ENCODE results near the gene C7orf25.

Gene C7orf25

GRCh38 chr7:42869131-42870020 lies 42.5 kb downstream of the C7orf25 start:
- no peak overlapping the region for H3K4me3 ChIP-seq (ENCODE audit: low read length)
- peak overlapping the region; percentile 63 for H3K27ac ChIP-seq (ENCODE audit: low read length)
- H3K27me3 ChIP-seq (ENCODE audit: insufficient read depth, low read length): no peaks in the 10 kb centered on the region
- no peak overlapping the region for H3K9ac ChIP-seq (ENCODE audit: low read depth, low read length)
- peaks cover 3% of the 10 kb centered on the region; the same call in 1 of the 2 replicates for H3K4me1 ChIP-seq (ENCODE audit: insufficient read depth, low read length)
- peaks cover 25% of the 10 kb centered on the region for H3K9me3 ChIP-seq (ENCODE audit: insufficient read depth, low read depth, low read length)
- no peaks in the 10 kb centered on the region for H3K36me3 ChIP-seq (ENCODE audit: insufficient read depth, low read depth, low read length)

GRCh38 chr7:42868480-42868879 lies 43.4 kb downstream of the C7orf25 start:
- Histone ChIP-seq H3K4me3 (ENCODE audit: low read length) (no peak overlapping the region), H3K9me3 (ENCODE audit: insufficient read depth, low read depth, low read length) (peaks cover 31% of the 10 kb centered on the region)

More at GRCh38 chr7:42868480-42868879, 43.4 kb downstream of the C7orf25 start:
- no peak overlapping the region for H3K9ac ChIP-seq (ENCODE audit: low read depth, low read length)
- H3K27me3 ChIP-seq (ENCODE audit: insufficient read depth, low read length): no peaks in the 10 kb centered on the region
- H3K27ac ChIP-seq (ENCODE audit: low read length): no peak overlapping the region
- peaks cover 3% of the 10 kb centered on the region; the same call in 1 of the 2 replicates for H3K4me1 ChIP-seq (ENCODE audit: insufficient read depth, low read length)
- H3K36me3 ChIP-seq (ENCODE audit: insufficient read depth, low read depth, low read length): no peaks in the 10 kb centered on the region
